ENCODE measurements around the gene NAXD. TPM values are rescaled to one million over a fixed set of nuclear protein-coding genes. Genes with fewer than 3 reads are reported as not detected.

Gene NAXD
- total RNA-seq, 1 donor from 2014 or later, result 28.7 TPM

DNA sequence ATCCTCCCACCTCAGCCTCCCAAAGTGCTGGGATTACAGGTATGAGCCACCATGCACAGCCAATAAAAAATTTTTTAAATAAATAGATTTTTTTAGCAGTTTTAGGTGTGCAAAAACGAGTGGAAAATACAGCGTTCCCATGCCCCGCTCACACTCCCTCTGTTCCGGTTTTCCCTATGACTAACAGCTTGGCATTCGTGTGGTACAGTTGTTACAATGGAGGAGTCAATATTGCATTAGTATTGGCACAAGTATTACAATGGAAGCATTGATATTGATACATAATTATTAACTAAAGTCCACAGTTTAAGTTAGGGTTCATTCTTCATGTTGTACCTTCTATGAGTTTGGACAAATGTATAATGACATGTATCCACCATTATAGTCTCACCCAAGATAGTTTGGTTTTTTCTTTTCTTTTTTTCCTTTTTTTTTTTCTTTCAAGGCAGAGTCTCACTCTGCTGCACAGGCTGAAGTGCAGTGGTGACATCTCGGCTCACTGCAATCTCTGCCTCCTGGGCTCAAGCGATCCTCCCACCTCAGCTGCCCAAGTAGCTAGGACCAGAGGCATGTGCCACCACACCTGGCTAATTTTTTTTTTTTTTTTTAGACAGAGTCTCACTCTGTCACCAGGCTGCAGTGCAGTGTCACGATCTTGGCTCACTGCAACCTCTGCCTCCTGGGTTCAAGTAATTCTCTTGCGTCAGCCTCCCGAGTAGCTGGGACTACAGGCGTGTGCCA lies 38.4 kb upstream of the NAXD start:
- no peak for DNase-seq (ENCODE audit: low spot score)
- Mint-ChIP-seq H3K4me1 (ENCODE audit: unreplicated experiment) (no peaks in the 10 kb centered on the region), H3K36me3 (ENCODE audit: low read depth, unreplicated experiment) (no peaks in the 10 kb centered on the region), H3K9me3 (ENCODE audit: unreplicated experiment) (no peaks in the 10 kb centered on the region), H3K27ac (ENCODE audit: unreplicated experiment) (no peak overlapping the region), H3K4me3 (ENCODE audit: unreplicated experiment) (no peak overlapping the region), H3K27me3 (ENCODE audit: unreplicated experiment) (peaks cover 1% of the 10 kb centered on the region)
- TF ChIP-seq, protein P1, sequence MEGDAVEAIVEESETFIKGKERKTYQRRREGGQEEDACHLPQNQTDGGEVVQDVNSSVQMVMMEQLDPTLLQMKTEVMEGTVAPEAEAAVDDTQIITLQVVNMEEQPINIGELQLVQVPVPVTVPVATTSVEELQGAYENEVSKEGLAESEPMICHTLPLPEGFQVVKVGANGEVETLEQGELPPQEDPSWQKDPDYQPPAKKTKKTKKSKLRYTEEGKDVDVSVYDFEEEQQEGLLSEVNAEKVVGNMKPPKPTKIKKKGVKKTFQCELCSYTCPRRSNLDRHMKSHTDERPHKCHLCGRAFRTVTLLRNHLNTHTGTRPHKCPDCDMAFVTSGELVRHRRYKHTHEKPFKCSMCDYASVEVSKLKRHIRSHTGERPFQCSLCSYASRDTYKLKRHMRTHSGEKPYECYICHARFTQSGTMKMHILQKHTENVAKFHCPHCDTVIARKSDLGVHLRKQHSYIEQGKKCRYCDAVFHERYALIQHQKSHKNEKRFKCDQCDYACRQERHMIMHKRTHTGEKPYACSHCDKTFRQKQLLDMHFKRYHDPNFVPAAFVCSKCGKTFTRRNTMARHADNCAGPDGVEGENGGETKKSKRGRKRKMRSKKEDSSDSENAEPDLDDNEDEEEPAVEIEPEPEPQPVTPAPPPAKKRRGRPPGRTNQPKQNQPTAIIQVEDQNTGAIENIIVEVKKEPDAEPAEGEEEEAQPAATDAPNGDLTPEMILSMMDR (IDR thresholded peaks at IDR 0.05; ENCODE audit: unreplicated experiment), result no peak

DNA sequence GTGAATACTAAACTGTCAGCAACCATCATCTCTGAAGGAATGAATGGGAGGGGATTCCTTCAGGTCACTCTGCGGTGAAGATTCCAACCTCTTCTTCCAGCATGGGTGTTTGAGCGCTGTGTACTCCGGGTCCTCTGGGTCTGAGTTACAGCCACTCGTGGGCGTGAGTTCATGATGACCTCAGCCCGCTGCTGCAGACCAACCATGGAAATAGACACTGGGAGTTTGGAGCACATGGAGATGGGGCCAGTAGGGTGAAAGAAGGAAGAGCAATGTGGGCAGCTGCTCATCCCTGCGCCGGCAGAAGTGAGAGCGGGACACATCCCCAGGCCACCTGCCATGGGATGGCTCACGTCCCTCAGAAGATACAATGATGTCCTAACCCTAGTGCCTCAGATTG lies 37.0 kb upstream of the NAXD start:
- no peak overlapping the region for H3K27ac Mint-ChIP-seq (ENCODE audit: unreplicated experiment)

DNA sequence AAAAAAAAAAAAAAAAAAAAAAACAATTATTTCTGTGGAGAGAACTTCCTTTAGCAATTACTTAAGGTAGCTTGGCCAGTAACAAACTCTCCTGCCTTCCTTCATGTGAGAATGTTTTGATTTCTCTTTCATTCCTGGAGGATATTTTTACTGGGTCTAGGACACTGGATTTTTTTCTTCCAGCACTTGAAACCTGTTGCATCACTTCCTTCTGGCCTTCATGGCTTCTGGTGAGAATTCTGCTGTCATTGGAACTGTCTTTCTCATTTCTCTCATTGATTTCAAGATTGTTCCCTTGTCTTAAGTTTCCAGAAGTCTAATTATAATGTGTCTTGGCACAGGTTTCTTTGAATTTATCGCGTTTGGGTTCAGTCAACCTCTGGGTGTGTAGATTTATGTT lies 34.5 kb upstream of the NAXD start:
- Mint-ChIP-seq H3K4me3 (ENCODE audit: unreplicated experiment) (no peak overlapping the region), H3K27ac (ENCODE audit: unreplicated experiment) (no peak overlapping the region), H3K4me1 (ENCODE audit: unreplicated experiment) (no peaks in the 10 kb centered on the region), H3K36me3 (ENCODE audit: low read depth, unreplicated experiment) (no peaks in the 10 kb centered on the region), H3K9me3 (ENCODE audit: unreplicated experiment) (no peaks in the 10 kb centered on the region), H3K27me3 (ENCODE audit: unreplicated experiment) (peaks cover 3% of the 10 kb centered on the region)
- TF ChIP-seq, protein P1 (IDR thresholded peaks at IDR 0.05; ENCODE audit: unreplicated experiment), result no peak
- DNase-seq (ENCODE audit: low spot score), result no peak

More for the DNA sequence above, 37.0 kb upstream of the NAXD start:
- TF ChIP-seq, protein P1 (IDR thresholded peaks at IDR 0.05; ENCODE audit: unreplicated experiment), result no peak
- no peaks in the 10 kb centered on the region for H3K9me3 Mint-ChIP-seq (ENCODE audit: unreplicated experiment)
- no peak for DNase-seq (ENCODE audit: low spot score)
- H3K4me3 Mint-ChIP-seq (ENCODE audit: unreplicated experiment), result no peak overlapping the region
- H3K4me1 Mint-ChIP-seq (ENCODE audit: unreplicated experiment), result no peaks in the 10 kb centered on the region
- H3K36me3 Mint-ChIP-seq (ENCODE audit: low read depth, unreplicated experiment), result no peaks in the 10 kb centered on the region
- H3K27me3 Mint-ChIP-seq (ENCODE audit: unreplicated experiment), result peaks cover 4% of the 10 kb centered on the region

DNA sequence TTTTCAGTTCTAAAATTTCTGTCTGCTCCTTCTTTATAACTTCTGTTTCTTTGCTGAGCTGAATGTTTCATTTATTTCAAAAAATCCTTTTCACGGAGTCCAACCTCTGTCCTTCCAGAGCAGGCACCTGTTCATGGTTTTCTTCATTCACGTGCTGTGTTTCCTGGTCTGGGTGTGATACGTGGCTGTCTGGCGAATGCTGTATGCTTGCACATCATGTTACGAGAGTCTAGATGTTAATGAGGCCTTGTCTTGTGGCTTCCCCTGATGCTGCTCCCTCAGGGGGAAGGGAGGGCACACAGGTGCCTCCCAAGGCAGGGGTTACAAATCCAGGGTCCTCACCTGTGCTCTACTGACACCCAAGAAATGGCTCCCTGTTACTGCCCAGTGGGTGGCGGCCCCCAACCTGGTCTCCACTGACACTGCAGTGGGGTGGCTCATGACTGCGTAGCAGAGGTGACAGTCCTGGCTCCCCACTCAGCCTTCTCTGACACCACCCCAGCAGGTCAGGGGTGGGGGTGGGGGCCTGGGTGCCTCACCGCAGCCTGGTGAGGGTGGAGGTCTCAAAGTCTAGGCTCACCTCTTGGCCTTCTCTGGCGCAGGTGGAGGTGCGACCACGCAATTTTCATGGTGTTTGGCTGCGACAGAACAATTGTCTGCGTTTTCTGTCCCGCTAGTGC lies 33.7 kb upstream of the NAXD start:
- Mint-ChIP-seq H3K9me3 (ENCODE audit: unreplicated experiment) (no peaks in the 10 kb centered on the region), H3K27me3 (ENCODE audit: unreplicated experiment) (peaks cover 3% of the 10 kb centered on the region), H3K36me3 (ENCODE audit: low read depth, unreplicated experiment) (no peaks in the 10 kb centered on the region), H3K27ac (ENCODE audit: unreplicated experiment) (no peak overlapping the region), H3K4me3 (ENCODE audit: unreplicated experiment) (no peak overlapping the region), H3K4me1 (ENCODE audit: unreplicated experiment) (no peaks in the 10 kb centered on the region)
- TF ChIP-seq, protein P1 (IDR thresholded peaks at IDR 0.05; ENCODE audit: unreplicated experiment), result no peak
- no peak for DNase-seq (ENCODE audit: low spot score)

DNA sequence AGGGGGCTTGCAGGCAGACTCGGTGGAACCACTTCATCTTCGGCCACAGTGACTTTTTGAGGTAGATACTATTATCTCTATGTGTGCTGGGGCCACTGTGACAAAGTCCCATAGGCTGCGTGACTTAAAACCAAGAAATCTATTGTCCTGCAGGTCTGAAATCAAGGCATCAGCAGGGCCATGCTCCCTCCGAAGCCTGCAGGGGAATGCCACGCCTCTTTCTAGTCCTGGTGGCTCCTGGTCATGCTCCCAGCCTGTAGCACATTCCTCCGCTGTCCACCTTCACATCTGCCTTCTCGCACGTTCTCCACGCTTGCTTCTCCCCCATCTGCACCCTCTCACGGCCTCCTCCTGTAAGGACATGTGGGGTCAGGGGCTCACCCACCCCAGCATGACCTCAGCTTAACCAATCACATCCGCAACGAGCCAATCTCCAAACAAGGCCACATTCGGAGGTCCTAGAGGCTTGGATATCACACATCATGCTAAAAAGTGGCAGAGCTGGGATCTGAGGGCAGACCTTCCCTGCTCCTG lies 32.9 kb upstream of the NAXD start:
- Mint-ChIP-seq H3K27me3 (ENCODE audit: unreplicated experiment) (peaks cover 3% of the 10 kb centered on the region), H3K4me3 (ENCODE audit: unreplicated experiment) (no peak overlapping the region), H3K36me3 (ENCODE audit: low read depth, unreplicated experiment) (no peaks in the 10 kb centered on the region), H3K9me3 (ENCODE audit: unreplicated experiment) (no peaks in the 10 kb centered on the region), H3K27ac (ENCODE audit: unreplicated experiment) (no peak overlapping the region), H3K4me1 (ENCODE audit: unreplicated experiment) (no peaks in the 10 kb centered on the region)
- TF ChIP-seq, protein P1 (IDR thresholded peaks at IDR 0.05; ENCODE audit: unreplicated experiment), result no peak
- DNase-seq (ENCODE audit: low spot score), result no peak
